Mesenteric fat pad (tissue), 1 donor: ENCODE data around the gene CD276. TPM values are rescaled to one million over a fixed set of nuclear protein-coding genes. Genes with fewer than 3 reads are reported as not detected.

Experiments used
- total RNA-seq: library from RNA; stranded (reverse); fragmentation: NEBNext Ultra II Directional; extraction: Animal tissue kit (Norgen Biotek cat#: 25700); gene quantifications from one replicate; pipeline ENCODE4 v1.2.1, GENCODE V29; 2021
- donor health status: DM: yes; HTN: yes; CAD: no.

CD276 gene
- total RNA-seq, 1 donor from 2014 or later: 89.5 TPM

Other genes with a start within 250 kb of the CD276 start
- not detected for gene REC114, start 241.2 kb upstream of the CD276 start, total RNA-seq
- gene NPTN, start 51.0 kb upstream of the CD276 start, total RNA-seq: 70.1 TPM
- gene INSYN1, start 69.0 kb downstream of the CD276 start, total RNA-seq: 5.0 TPM
- gene TBC1D21, start 189.2 kb downstream of the CD276 start, total RNA-seq: not detected
- 14.0 TPM for gene LOXL1, start 242.1 kb downstream of the CD276 start, total RNA-seq